Stimulated activated CD8-positive, alpha-beta memory T cell treated with anti-CD3 and anti-CD28 coated beads, Interleukin-4, amount 100 ng/mL, for 1 hour (primary cell): ENCODE results near the gene HPF1.
A peak's percentile ranks its signal among the peaks of the same experiment; 100 is the strongest.
"Not testable (repeated sequence)": the region's sequence is repeated elsewhere in the genome, so short reads cannot be mapped to it uniquely, and the experiment has no call there.

Experiments used
- DNase-seq, 2 donors: peaks; one replicate each; pipeline ENCODE4 v3.0.0-alpha.2; 2020; ENCODE audit warnings: low read depth in 2 of 2, low spot score in 1 of 2

HPF1 gene

DNA sequence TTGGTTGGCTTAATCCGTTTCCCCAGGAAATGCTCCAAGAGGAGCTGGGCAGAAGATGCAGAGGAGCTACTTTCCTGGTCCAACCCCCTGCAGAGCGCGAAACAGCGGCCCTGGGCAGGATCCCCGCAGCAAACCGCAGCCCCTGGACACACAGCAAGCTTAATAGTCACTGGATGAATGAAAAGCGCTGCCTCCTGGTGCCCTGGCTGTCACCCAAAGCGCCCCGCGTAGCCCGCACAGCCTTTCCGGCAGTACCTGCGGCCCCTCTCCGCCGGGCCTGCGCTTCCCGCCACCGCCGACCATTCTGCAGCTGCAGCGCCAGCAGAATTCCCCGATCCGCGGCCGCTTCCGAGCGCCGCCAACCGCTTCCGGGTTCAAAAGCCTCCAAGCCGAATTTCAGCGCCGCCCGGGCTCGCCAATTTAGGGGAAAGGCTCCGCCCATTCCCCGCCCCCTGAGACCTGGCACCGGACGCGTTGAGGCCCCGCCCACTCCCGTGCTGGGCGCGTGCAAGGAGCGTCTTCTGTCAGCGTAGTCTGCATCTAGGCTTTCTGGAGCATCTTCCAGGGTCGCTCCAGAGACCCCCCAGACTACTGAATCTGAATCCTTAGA lies at the start of gene HPF1:
HPF1 (minus strand) TSS at position 370 of the 610 bp plus-strand sequence; CDS start at position 303, 67 bp downstream.
- peak; percentile 80 to 86 for DNase-seq

DNA sequence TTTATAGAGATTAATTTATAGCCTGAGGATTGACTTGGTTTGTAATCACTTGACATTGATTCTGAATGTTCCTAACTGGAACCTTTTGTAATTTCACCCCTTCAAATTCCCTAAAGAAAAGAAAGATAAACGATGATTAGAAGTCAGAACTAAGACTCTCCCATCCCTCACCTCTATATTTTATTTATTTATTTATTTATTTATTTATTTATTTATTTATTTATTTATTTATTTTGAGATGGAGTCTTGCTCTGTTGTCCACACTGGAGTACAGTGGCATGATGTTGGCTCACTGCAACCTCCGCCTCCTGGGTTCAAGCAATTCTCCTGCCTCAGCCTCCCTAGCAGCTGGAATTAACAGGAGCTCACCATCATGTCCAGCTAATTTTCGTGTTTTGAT lies 49.0 kb upstream of the HPF1 start:
- DNase-seq: not testable (repeated sequence)

DNA sequence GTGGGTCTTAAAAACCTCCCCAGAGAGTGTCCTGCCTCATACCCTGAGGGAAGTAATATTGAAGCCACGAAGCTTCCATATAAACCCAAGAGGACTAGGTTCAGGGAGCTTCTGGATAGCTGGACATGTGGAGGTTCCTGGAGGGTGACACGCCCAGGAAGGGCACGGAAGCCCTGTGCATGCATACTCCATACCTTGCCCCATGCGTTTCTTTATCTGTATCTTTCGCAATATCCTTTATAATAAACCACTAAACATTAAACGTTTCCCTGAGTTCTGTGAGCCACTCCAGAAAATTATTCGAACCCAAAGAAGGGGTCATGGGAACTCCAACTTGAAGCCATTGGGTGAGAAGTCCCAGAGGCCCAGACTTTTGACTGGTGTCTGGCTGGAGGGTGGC lies 45.7 kb upstream of the HPF1 start:
- no peak for DNase-seq

DNA sequence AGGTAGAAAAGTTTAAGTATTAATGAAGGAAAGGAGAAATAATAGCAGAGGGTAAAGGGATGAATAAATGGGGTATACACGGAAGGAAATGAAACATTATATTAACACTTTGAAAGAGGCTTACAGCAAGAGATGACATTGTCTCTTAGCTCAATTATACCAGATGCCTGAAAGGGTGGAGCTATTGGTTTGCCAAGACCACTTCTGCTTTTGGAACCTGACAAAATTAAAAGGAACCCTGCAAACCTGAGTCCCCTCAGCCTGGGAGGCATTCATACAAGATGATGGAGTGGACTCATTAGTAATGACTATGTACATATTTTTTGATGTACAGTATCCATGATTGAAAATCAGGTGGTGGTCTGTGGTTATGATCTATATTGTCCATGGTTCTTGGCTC lies 45.1 kb upstream of the HPF1 start:
- DNase-seq: no peak

DNA sequence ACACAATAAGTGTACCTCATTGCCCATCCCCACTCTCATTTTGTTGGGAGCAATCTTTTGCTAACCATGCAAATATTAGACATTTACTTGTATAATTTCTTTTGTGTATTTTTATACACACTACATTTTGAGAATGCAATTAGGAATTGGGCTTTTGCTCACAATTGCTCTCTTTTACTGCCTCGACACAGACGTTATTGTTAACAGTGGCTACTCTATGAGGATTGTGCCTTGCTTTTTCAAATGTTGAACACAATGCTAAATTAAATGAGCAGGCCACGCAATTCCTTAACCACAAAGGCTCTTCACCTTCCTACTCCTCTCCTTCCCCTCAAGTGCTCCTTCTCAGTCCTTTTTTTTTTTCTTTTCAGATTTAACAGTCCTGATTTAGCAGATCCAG lies 42.8 kb upstream of the HPF1 start:
- DNase-seq: no peak

DNA sequence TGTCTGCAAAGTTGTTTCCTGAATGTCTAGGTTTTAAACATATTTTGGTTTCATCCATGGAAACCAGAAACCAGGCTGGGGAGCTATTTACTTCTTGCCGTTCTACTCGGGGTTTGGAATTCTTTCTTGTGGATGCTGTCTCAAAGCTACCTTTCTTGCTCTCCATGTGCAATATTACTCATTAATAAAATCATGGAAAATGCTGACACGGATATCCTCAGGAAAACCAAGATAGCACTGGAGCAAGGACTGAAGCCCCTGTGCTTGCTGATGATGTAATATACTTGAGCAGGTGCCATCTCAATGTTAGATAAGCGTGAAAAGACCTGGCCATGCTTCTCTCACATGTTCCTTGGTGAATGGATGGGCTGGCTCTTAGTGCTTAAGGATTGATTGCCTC lies 41.5 kb upstream of the HPF1 start:
- no peak for DNase-seq

DNA sequence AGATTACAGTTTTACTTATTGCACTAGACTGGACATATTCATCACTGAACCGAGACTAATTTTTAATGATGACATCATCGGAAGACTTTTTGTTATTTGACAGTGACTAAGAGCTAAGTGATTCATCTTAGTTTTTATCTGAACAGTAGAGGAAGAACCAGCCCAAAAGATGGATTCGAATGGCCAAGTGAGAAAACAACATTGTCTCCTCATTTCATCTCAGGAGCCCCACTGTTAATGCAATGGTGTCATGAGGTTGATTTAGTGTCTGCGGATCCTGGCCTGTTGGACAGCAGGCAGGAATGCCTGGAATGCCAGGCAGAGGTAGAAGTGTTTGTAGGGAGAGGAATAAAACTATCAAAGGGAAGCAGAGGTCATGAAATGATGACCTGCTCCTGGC lies 37.8 kb upstream of the HPF1 start:
- no peak for DNase-seq

DNA sequence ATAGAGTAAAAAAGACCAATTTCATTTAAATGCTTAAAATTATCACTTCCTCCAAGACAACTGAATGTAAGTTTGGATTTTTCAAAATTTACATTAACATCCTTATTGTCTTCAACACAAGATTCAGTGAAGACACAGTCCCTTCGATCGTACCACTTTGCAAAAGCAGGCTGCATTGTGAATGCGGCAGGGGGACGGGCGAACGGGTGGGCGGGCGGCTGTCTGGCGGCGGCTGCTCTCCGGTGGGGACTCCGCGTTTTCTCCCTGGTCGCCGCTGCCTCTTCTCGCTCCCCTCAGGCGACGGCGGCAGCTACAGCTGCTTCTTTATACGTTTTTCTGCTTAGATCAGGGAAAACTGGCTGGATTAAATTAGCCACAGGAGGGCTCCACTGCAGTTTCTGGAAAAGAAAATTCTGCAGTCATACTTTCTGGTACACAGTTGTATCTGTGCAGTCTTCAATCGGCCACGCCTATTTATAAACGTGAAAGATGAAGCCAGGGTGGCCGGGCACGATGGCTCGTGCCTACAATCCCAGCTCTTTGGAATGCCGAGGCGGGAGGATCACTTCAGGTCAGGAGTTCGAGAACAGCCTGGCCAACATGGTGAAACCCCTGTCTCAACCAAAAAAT lies 33.9 kb upstream of the HPF1 start:
- DNase-seq: no peak

DNA sequence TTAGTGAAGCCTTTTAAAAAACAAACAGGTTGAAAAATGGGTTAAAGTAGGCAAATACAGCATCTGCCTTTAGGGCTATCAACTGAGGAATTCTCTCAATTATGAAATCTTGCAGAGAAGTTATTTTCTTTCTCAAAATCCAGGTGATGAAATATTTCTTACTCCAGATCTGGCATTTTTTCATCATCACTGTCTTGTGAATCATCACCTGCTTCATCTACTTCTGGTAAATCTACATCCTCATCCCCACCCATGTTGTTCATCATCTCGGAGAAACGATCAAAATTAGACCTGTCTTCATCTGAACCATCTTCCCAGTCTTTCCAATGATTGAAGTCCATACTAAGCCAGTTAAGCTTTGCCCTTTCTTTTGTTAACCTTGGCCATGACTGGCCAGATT lies 33.3 kb upstream of the HPF1 start:
- DNase-seq: no peak

DNA sequence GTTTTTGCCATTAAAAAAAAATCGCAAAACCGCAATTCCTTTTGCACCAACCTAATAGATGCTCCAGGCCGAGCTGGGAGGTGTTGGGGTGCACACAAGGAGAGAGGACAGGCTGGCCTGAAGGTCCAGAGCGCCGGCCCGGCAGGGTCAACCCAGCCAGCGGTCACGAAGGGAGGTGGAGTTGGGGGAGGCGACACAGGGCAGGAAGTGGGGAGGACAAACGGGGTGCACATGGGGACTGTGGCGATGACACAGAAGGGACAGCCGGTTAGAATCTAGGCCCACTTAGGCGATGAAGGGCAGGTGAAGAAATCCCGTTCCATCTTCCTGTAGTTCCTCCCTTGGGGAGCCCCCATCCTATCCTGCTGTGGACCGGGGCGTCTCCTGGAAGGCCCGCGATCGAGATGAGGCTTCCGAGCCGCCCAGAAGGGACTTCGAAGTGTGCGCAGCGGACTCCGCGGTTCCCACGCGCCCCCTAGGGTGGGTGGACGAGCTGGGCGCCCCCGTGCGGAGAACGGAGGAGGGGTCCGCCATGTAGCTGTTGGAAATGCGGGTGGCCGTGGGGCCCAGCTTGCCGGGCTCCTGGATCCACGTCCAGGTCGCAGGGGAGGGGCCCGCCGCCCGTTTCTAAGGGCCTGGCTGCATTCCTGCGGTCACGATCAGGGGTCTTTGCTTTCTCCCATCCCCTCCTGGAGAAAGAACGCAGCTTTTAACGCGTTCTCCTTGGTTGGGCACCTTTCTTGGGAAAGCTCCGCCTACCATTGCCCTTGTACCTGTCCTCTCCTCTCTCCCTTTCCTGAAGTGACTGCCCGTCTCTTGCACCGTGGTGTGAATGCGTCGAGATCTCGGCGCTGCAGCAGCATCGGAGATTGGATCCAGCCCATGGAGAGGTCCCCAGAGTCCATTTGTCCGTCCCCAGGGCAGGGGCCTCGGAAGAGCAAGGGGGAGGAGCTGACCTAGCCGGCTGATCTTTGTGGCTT lies 17.0 kb upstream of the HPF1 start:
- no peak for DNase-seq

DNA sequence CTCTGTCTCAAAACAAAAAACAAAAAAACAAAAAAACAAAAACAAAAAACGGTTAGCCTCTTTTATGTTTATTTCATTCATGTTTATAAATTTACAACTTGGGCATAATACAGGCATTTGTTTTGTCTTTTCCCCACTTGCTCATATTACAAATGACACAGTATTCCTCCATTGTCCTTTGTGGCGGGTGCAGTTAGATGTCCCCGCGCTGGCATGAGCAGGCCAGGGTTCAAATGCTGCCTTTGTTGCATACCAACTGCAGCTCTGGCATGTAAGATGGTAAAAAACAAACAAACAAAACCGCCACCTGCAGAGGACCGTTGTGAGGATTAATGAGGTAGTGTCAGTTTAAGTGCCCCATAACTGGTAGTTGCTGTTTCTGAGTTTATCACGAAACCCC lies 16.1 kb upstream of the HPF1 start:
- no peak for DNase-seq

DNA sequence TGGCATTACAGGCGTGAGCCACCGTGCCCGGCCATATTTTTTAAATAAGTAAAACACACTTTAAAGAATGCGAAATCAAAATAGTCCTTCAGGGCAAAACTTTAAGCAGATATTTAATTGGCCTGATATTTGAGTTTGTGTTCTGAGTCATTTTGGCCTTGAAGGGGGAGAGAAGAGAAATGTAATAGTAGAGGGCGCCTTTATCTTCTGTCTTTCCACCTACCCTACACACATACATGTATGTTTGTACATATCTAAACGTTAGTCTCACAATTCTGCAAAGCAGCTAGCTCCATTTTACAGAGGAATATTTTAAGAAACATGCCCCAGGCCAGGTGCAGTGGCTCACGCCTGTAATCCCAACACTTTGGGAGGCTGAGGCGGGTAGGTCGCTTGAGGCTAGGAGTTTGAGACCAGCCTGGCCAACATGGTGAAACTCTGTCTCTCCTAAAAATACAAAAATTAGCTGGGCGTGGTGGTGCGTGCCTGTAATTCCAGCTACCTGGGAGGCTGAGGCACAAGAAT lies 13.9 kb upstream of the HPF1 start:
- not testable (repeated sequence) for DNase-seq

DNA sequence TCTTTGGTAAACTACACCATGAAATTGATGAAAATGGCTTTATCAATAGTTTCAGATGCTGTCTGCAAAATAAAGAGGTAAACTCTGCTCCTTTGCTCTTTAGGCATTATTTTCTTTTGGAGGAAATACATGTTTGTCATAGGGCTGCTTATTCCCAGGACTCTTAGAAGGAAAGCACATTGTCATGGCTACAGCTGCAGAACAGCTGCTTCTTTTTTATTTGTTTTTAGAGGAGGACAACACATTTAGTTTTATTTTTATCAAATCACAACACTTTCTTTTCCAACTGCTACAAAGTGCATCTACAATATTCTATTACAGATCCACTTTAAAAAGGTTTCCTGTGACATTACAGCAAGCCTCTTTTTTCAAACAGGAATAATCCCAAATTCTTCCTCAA lies 12.7 kb upstream of the HPF1 start:
- DNase-seq: no peak

DNA sequence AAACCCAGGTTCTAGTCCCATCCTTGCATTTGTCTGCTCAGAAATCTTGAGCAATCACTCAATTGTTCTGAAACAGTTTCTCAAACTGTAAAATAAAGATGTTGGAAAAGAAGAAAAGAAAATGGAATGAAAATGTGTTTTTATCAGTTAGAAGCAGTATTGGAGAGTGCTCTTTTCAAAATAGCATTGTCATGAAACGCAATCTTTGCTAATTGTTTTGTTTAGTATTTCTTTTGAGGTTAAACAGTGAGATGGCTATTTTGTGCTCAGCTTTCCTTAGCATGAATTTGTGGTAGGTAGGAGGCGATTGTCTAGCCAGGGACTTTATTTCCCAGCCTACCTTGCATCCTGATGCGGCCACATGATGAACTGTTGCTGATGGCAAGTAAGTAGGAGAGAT lies 10.6 kb upstream of the HPF1 start:
- DNase-seq: no peak

DNA sequence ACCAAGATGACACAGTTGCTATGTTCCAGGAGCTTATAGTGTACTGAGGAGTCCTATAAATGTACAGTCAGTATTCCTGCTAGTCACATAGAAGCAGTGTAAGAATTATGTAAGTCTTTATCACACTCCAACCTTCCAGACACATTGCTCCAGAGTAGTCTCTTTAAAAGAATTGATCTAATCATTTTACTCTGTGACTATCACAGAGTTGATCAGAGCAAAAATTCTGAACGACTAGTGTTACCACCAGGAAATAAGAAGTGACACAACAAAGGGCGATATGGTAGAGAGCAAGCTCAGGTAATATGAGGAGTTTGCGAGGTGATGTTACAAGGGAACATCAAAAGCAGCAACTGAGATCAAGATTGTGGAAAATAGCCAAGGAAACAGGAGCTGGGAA lies 9.0 kb upstream of the HPF1 start:
- DNase-seq: no peak

DNA sequence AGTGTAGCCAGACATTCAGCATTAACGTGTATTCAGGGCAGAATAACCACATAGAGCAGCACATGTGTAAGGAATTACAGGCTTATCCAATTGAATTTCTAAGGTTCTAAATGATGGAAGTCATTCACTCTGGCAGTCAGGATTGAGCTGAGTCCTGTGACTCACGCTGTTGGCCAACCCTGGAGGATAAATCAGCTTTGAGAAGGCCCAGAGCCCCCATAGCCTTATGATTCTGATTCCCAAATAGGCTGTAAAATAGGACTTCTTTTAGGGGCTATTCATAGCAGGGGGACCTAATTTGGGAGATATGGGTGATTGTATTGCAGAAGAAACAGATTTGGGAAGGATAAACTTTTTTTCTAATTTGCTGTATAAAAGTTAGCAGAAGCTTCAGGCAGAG lies 8.1 kb upstream of the HPF1 start:
- DNase-seq: no peak

DNA sequence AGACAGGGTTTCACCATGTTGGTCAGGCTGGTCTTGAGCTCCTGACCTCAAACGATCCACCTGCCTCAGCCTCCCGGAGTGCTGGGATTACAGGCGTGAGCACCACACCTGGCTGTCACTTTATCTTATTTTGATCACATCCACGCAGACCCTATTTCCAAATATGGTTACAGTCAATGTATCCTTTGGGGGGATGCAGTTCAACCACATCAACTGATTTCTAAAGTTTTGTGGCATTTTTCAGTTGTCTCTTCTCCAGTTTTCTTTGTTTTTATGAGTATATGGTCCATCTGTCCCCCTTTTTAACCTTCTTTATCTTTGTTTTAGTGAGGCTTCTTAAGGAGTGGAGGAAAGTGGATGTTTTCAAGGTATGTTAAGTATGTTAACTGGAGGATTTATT lies 4.1 kb upstream of the HPF1 start:
- no peak for DNase-seq

DNA sequence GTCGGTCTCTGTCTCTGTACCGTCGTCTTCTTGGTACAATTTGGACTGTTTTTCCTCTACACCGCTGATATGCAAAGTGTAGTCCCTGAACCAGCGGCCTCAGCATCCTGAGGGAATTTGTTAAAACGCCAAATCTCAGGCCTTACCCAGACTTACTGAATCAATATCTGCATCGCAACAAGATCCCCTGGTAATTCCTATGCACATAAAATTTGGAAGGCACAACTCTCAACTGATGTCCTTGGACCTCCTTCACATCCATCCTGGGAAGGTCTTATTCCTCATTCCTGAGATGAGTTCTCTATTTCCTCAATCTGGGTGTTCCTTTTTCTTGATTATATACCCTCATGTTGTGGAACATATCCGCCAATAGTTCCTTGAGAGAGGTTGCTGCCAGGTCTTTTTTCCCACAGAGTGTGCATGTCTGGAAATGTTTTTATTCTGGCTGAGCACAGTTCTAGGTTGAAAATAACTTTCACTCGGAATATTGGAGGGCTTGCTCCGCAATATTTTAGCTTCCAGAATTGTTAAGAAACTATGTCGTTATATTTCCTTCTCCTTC lies 738 bp upstream of the HPF1 start:
- DNase-seq: no peak

DNA sequence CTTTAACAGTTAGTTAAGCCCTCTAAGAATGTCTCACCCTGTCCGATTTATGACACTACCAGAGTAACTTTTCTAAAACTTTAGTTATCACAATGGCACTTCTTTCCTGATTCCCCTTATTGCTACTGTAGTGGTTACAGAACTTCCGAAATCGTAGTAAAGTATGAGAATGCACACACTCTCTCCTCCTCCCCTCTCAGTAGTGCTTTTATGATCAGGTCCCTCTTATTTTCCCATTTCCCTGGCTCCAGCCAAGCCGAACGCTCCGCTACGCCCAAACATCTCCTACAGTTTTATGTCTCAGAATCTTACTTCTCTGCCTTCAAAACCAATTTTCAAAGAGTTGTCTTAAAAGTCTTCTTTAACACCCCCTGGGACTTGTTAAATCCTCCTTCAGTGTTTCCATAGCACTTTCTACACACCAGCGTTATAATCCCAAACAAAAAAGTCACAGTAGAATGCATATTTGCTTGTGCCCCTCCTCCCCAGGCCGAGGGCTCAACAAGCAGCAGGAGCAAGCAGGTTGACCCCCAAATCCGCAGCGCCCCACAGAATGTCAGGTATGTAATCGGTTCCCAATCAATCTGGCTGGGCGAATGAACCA lies 671 bp downstream of the HPF1 start:
- no peak for DNase-seq

DNA sequence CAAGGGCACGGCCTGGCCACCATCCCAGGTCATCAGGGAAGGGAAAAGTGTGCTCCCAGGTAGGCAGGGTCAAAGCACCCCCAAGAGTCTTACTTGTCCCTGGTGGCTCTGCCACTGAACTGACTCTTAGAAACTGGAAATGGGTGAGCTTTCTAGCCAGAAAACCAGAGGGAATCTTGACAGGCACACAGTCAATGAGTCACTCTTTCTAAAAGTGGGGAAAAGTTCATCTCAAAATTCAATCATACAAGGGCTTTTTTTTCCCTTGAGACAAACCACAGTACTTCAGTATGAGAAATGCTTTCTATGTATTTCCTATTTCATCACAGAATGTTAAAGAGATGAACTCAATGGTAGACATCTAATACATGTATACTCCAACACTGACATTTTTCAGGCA lies 12.5 kb downstream of the HPF1 start:
- DNase-seq: no peak

DNA sequence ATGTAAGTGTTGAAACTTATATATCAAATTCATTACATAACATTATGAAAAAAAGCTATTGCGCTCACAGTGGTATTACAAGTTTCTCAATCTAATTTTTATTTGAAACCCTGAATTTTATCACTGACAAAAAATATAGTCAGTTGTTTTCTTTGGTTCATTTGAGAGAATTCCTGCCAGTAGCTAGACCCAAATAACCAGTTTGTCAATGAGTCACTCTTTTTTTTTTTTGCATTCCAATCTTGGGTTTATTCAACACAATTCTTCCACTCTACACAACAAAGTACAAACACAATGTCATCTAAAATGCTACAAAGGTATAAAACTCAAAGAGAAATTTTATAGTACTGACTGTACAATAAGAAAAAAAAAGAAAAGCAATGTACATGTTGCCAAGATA lies 13.1 kb downstream of the HPF1 start:
- DNase-seq: no peak
